COLO829 (cell line): ENCODE data around the gene RAP1GDS1.

Source experiments
- DNase-seq: peaks from one replicate; pipeline ENCODE4 v3.0.0; 2012; ENCODE audit warnings: low spot score

Gene RAP1GDS1

DNA sequence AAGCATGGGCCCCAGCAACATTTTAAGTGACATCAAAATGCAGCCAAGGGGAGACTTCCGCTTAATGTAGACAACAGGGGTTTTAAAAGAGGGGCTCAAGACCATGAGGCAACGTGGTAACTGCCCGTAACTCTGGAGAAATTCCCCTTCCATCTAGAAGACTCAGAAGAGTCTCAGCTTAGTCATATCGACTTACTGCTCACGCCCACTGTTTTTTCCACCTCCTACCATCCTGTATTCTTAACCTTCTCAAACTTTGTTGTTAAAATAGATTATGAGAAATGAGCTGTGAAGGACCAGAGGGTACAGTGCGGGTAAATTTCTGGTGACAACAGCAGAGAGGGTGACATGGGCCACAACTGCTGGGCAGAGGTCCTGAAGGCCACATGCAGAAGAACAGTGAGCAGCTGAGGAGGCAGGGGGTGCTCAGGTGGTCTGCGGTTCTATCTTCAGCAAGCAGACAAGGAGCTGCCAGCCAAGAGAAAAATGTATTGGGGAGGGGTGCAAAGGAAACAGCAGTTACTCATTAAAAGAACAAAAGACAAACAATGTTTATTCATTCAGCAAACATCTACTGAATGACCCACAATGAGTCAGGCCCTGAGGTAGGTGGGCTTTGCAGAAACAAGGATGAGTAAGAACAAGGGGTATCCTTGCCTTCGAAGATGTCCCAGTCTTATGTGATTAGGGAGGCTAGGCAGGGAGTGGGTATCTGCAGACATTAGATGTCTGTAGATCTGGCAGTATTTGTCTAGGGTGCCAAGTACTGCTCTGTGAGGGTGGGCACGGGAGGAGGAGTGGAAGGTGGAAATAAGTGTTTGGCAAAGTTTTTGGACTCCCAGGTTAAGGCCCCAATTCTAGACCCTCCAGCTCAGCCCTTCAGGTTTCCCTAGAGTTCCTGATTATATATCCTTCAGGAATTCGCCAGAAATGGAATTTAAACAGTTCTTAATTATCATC, 221.9 kb downstream of the RAP1GDS1 start:
- no peak for DNase-seq

DNA sequence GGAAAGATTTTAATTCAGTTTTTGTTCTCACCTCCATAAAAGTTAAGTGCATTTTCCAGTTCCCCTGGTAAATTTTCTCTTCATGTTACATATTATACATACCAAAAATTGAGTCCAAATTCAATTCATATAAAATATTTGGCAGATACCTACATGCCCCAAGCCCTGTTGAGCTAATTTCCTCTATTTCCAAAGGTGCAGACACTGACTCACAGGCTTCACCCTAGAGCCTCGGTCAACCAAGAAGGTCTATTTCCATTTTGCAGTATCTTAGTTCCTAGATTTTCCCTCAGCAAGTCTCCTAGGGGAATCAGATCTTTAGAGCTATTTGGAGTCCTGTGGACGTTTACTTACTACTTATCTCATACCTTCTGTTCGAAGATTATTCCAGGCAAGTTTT, 222.8 kb downstream of the RAP1GDS1 start:
- DNase-seq = no peak

DNA sequence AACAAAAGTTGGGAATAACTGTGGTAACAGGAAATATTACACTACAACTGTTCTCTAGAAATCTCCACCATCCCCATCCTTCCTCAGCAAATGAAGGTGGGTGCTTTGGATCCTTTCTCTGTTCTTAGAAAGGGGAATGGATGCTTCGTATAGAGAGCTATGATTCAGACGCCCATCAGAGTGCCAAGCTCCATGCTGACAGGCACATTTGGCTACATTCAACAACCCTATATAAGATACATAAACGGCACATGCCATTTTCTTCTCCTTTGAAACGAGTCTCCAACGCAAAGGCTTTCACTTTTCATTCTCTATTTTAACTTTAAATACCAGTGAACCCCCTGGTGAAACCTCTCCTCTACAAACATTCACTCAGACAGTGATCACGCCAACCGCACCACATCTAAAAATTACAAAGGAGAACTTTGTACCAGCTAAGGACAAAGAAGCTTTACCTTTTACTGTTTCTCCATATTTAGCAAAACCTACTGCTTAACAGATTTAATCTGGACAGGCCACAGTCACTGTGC, 224.7 kb downstream of the RAP1GDS1 start:
- DNase-seq = no peak

DNA sequence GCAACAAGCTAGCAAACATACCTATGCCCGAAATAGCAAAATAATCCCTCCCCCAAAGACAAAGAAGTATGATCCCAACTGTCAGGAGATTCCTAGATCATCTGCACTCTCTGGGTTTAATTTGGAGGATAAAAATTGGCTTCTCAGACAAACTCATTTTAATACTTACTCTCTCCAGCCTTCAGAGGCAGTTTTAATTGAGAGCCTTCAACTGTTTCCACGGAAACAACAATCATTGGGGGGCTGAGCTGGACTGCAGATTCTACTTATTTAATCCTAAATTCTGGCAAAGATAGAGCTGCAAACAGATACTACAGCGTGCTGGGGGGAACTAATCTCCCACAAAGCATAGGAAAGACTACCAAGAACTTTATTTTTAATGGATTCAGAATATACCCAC, 229.1 kb downstream of the RAP1GDS1 start:
- no peak for DNase-seq

DNA sequence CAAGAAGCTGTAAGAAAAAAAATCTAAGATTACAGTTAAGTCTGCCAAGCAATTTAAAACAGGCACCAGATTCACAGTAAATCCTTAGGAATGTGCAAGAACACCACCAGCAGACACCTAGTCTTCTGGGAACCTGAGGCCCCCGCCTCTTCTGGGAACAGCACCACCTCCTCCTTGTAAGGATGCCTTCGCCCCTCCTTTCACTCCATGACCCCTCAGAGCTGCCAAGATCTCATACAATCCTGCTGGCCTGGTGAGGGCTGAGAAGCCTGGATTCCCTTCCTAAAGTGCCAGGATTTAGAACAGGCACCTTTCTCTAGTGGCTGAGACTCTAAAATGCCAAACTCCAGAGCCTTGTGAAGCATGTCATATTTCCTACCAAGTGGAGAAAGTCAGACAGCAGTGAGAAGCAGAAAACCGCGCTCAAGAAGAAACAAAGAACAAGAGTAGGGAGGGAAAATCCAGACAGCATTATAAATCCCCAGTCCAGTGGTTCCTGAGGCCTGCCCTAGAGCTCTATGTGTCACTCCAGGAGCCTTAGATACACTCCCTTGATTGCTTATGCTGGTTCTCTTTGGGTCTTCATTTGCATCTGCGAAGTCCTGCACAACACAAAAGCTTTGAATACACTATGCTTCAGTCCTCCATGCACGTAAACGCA, 230.8 kb downstream of the RAP1GDS1 start:
- DNase-seq = no peak

DNA sequence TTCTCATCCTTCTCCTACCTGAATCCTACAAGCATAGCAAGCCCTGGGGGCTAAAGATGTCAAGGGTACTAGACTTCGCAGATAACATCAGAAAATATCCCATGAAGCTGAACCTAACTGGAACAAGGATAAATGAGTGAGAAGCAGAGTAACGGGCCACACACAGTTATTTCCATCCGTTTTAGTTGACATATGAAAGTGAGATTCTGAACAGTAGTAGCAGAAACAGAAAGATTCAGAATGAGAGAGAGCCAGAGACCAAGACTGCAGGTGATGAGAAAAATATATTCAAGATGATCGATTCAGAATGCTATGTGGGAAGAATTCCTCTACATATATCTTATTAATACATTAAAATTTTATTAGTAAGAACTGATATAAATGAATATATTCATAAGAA, 232.1 kb downstream of the RAP1GDS1 start:
- DNase-seq = no peak
